H1 (cell line): Measurements from ENCODE around the gene SNX6. TPM values are rescaled to one million over a fixed set of nuclear protein-coding genes. Genes with fewer than 3 reads are reported as not detected.
"Not testable (repeated sequence)": the region's sequence is repeated elsewhere in the genome, so short reads cannot be mapped to it uniquely, and the experiment has no call there.

Experiments
- CTCF ChIA-PET: fragments of 300-600 bp; sonication (Branson Sonifier 250); formaldehyde crosslinking; loops from one replicate; lab custom pipeline; 2021; ENCODE audit not compliant: partially characterized antibody; lab: Charles Lee
- POLR2A ChIA-PET: fragments of 300-600 bp; sonication (Branson Sonifier 250); formaldehyde crosslinking; loops from one replicate; lab custom pipeline; 2021; ENCODE audit warnings: inconsistent platforms; ENCODE audit not compliant: partially characterized antibody; lab: Charles Lee
- DNase-seq, 2 experiments: peaks; one replicate each; pipeline versions ENCODE4 v3.0.0 to v3.0.0-alpha.2; 2010 to 2022; ENCODE audit warnings: low spot score in 2 of 2, low read depth in 1 of 2, mixed read lengths in 1 of 2
- FAIRE-seq: peaks from 2 replicates; lab custom pipeline; 2011; peaks lifted over from hg19 to GRCh38; lab: Jason Lieb, UNC
- H2AFZ ChIP-seq: 2 replicates; pipeline ENCODE4 v1.8.1; 2012; ENCODE audit warnings: low read length, inconsistent platforms
- H2AK5ac ChIP-seq: 2 replicates; pipeline ENCODE4 v1.6.1; 2013; ENCODE audit warnings: low read depth, low read length
- H2BK120ac ChIP-seq: replicated peaks from 2 replicates; pipeline ENCODE3; 2013; ENCODE audit warnings: low read depth, low read length, inconsistent platforms
- H2BK12ac ChIP-seq: 2 replicates; pipeline ENCODE4 v1.6.1; 2013; ENCODE audit warnings: low read depth, low read length
- H2BK15ac ChIP-seq: 2 replicates; pipeline ENCODE4 v1.6.1; 2013; ENCODE audit warnings: low read length
- H2BK20ac ChIP-seq: 2 replicates; pipeline ENCODE4 v1.6.1; 2013; ENCODE audit warnings: low read length
- H2BK5ac ChIP-seq: 2 replicates; pipeline ENCODE4 v1.6.1; 2013; ENCODE audit warnings: low read depth, low read length
- H3K14ac ChIP-seq: 2 replicates; pipeline ENCODE4 v1.6.1; 2013; ENCODE audit warnings: inconsistent platforms; ENCODE audit not compliant: insufficient read length
- H3K18ac ChIP-seq: 2 replicates; pipeline ENCODE4 v1.6.1; 2013; ENCODE audit warnings: low read length; ENCODE audit errors: extremely low read depth
- H3K23ac ChIP-seq: 2 replicates; pipeline ENCODE4 v1.6.1; 2013; ENCODE audit warnings: inconsistent platforms; ENCODE audit not compliant: insufficient read length
- H3K23me2 ChIP-seq: 2 replicates; pipeline ENCODE4 v1.6.1; 2013; ENCODE audit warnings: low read depth, low read length
- H3K27ac ChIP-seq: 2 replicates; pipeline ENCODE4 v1.6.1; 2011; ENCODE audit warnings: low read depth, low read length, inconsistent platforms
- H3K27me3 ChIP-seq, 4 experiments: replicated peaks in 1 of 4; 1 replicate in 1 of 4; 2 replicates in 3 of 4; pipeline versions ENCODE4 v1.6.1 to v1.8.1; 2011 to 2013; ENCODE audit warnings: low read length in 3 of 4, mild to moderate bottlenecking in 3 of 4, inconsistent platforms in 2 of 4, mixed read lengths in 2 of 4, moderate library complexity in 1 of 4; ENCODE audit not compliant: control insufficient read depth in 3 of 4, insufficient read depth in 3 of 4; ENCODE audit errors: extremely low read depth in 1 of 4
- H3K36me3 ChIP-seq, 4 experiments: 2 replicates each; pipeline versions ENCODE4 v1.6.1 to v1.8.1; 2011 to 2013; ENCODE audit warnings: mild to moderate bottlenecking in 4 of 4, low read length in 3 of 4, moderate library complexity in 2 of 4, control low read depth in 1 of 4, inconsistent platforms in 1 of 4; ENCODE audit not compliant: insufficient read depth in 4 of 4, control insufficient read depth in 2 of 4
- H3K4ac ChIP-seq: replicated peaks from 2 replicates; pipeline ENCODE3; 2013; ENCODE audit warnings: low read length, low read depth, mixed read lengths, inconsistent platforms; ENCODE audit not compliant: insufficient read length
- H3K4me1 ChIP-seq, 4 experiments: replicated peaks in 1 of 4; 1 replicate in 1 of 4; 2 replicates in 3 of 4; pipeline versions ENCODE4 v1.6.1 to v1.8.1; 2011 to 2013; ENCODE audit warnings: low read length in 3 of 4, inconsistent platforms in 2 of 4, mixed read lengths in 1 of 4; ENCODE audit not compliant: insufficient read depth in 4 of 4, control insufficient read depth in 3 of 4
- H3K4me2 ChIP-seq, 2 experiments: 2 replicates each; pipeline versions ENCODE4 v1.6.1 to v1.8.1; 2011 to 2013; ENCODE audit warnings: low read depth in 2 of 2, low read length in 2 of 2, control low read depth in 1 of 2, inconsistent platforms in 1 of 2, mild to moderate bottlenecking in 1 of 2; ENCODE audit not compliant: insufficient read depth in 1 of 2
- H3K4me3 ChIP-seq, 4 experiments: fragments of 200-600, 300-600 bp in 1 of 4; sonication (generic), shearing (Covaris generic), sonication (Bioruptor Twin) in 1 of 4; 2 replicates each; pipeline versions ENCODE4 v1.5.1 to v1.8.1; 2011 to 2016; ENCODE audit warnings: low read length in 4 of 4, low read depth in 3 of 4, control low read depth in 2 of 4, inconsistent platforms in 2 of 4, mild to moderate bottlenecking in 2 of 4, mixed read lengths in 1 of 4, moderate library complexity in 1 of 4; ENCODE audit not compliant: insufficient read depth in 2 of 4; ENCODE audit errors: extremely low read depth in 1 of 4
- H3K56ac ChIP-seq: replicated peaks from 2 replicates; pipeline ENCODE3; 2013; ENCODE audit warnings: low read depth, mild to moderate bottlenecking, mixed read lengths, low read length, inconsistent platforms; ENCODE audit not compliant: insufficient read length
- H3K79me1 ChIP-seq: 2 replicates; pipeline ENCODE4 v1.6.1; 2013; ENCODE audit warnings: low read depth, low read length, control low read depth
- H3K79me2 ChIP-seq, 2 experiments: 2 replicates each; pipeline versions ENCODE4 v1.6.1 to v1.8.1; 2012 to 2013; ENCODE audit warnings: low read length in 2 of 2, mild to moderate bottlenecking in 2 of 2, inconsistent platforms in 1 of 2; ENCODE audit not compliant: insufficient read depth in 2 of 2, control insufficient read depth in 1 of 2
- H3K9ac ChIP-seq, 4 experiments: replicated peaks in 1 of 4; 1 replicate in 1 of 4; 2 replicates in 3 of 4; pipeline versions ENCODE4 v1.6.1 to v1.8.1; 2011 to 2013; ENCODE audit warnings: low read depth in 3 of 4, low read length in 3 of 4, control low read depth in 2 of 4, mild to moderate bottlenecking in 2 of 4, moderate library complexity in 2 of 4, inconsistent platforms in 1 of 4; ENCODE audit errors: extremely low read depth in 1 of 4
- H3K9me3 ChIP-seq, 2 experiments: 2 replicates each; pipeline versions ENCODE4 v1.6.1 to v1.8.1; 2012 to 2013; ENCODE audit warnings: mild to moderate bottlenecking in 2 of 2, moderate library complexity in 2 of 2, control low read depth in 1 of 2, inconsistent platforms in 1 of 2, low read depth in 1 of 2, low read length in 1 of 2, mixed read lengths in 1 of 2; ENCODE audit not compliant: insufficient read depth in 2 of 2
- H4K20me1 ChIP-seq, 2 experiments: replicated peaks in 1 of 2; 2 replicates each; pipeline versions ENCODE3 to v1.8.1; 2011 to 2013; ENCODE audit warnings: inconsistent platforms in 2 of 2, low read length in 2 of 2, mild to moderate bottlenecking in 1 of 2; ENCODE audit not compliant: insufficient read depth in 2 of 2, control insufficient read depth in 1 of 2
- H4K5ac ChIP-seq: 2 replicates; pipeline ENCODE4 v1.6.1; 2013; ENCODE audit warnings: low read length, low read depth, mixed read lengths, inconsistent platforms; ENCODE audit not compliant: insufficient read length
- H4K8ac ChIP-seq: 2 replicates; pipeline ENCODE4 v1.8.0; 2013; ENCODE audit warnings: mild to moderate bottlenecking, moderate library complexity, low read length, inconsistent platforms; ENCODE audit not compliant: insufficient read depth; ENCODE audit errors: extremely low read depth
- H4K91ac ChIP-seq: replicated peaks from 2 replicates; pipeline ENCODE3; 2013; ENCODE audit warnings: low read length, mixed read lengths, inconsistent platforms; ENCODE audit not compliant: insufficient read length
- WGBS, 2 experiments: shearing (Covaris generic) in 1 of 2; methylation state at CpG; one replicate each; pipeline versions ENCODE4 v1.1.6 to v1.1.7; 2013 to 2015; ENCODE audit warnings: low lambda C conversion rate in 2 of 2, mixed read lengths in 2 of 2, inconsistent platforms in 1 of 2, low coverage in 1 of 2, missing lambda C conversion rate in 1 of 2; ENCODE audit not compliant: insufficient replicate concordance in 2 of 2, insufficient coverage in 1 of 2, insufficient read length in 1 of 2; ENCODE audit errors: extremely low coverage in 1 of 2, missing lambda C conversion rate in 1 of 2; 5-methylcytosine and 5-hydroxymethylcytosine counted together
- polyA plus RNA-seq, 7 experiments: library from polyadenylated mRNA; depleted of rRNA in 3 of 7; stranded (reverse) in 5 of 7; unstranded in 2 of 7; fragments of >200 nt in 5 of 7; fragments of 200-250 nt in 2 of 7; gene quantifications; 1 replicate in 5 of 7; 2 replicates in 1 of 7; 4 replicates in 1 of 7; pipeline versions ENCODE4 v1.2.1 to v1.2.3, GENCODE V29; 2011 to 2013; ENCODE audit warnings: missing spikeins in 2 of 7, mixed read lengths in 2 of 7
- total RNA-seq: library from RNA; stranded (reverse); fragmentation: NEBNext Ultra II Directional; extraction: Animal tissue kit (Norgen Biotek cat#: 25700); gene quantifications from 2 replicates; pipeline ENCODE4 v1.2.1, GENCODE V29; 2021

SNX6 gene
- total and polyA plus RNA-seq, 2 of the 8 experiments (the other 6 are each of a cell fraction or from before 2014, with no cell fraction given) = 53.4 to 71.1 TPM

GRCh38 chr14:34549276-34549966, 80.5 kb downstream of the SNX6 start:
- H2BK12ac ChIP-seq, H3K9ac ChIP-seq, H4K20me1 ChIP-seq, H3K23me2 ChIP-seq, H2BK120ac ChIP-seq, H3K36me3 ChIP-seq, H3K9me3 ChIP-seq, H3K79me2 ChIP-seq, H3K4me2 ChIP-seq, DNase-seq, H3K27ac ChIP-seq, H3K14ac ChIP-seq, H2AK5ac ChIP-seq, H2BK20ac ChIP-seq, H4K5ac ChIP-seq, H3K4me3 ChIP-seq, H3K4me1 ChIP-seq, H4K8ac ChIP-seq, H3K18ac ChIP-seq, H3K79me1 ChIP-seq, H2AFZ ChIP-seq, H4K91ac ChIP-seq, H3K56ac ChIP-seq, H2BK5ac ChIP-seq, H2BK15ac ChIP-seq, H3K27me3 ChIP-seq, FAIRE-seq, H3K23ac ChIP-seq, H3K4ac ChIP-seq, CTCF ChIA-PET: not testable (repeated sequence)
- POLR2A ChIA-PET = interaction anchor here (1.0 kb wide), 1 partner anchor 11 kb away, joined by 3 read pairs; no protein-coding TSS in a partner anchor
- WGBS, 2 experiments = 91% methylated on average over 19 of the region's 19 CpGs; no CpG with 5 or more reads in 1 of the 2 experiments
